Liver (tissue), 3 donors: Measurements from ENCODE around the gene CTXN3.

Experiments
- FOXA1 ChIP-seq: IDR thresholded peaks from 2 replicates; pipeline ENCODE4 v1.6.1; 2016; ENCODE audit warnings: antibody characterized with exemption
- RAD21 ChIP-seq, 2 donors: IDR thresholded peaks; 2 replicates each; pipeline ENCODE4 v1.6.1; 2016; ENCODE audit warnings: antibody characterized with exemption in 2 of 2, mild to moderate bottlenecking in 2 of 2
- TF ChIP-seq, protein P1 (sequence below): fragments of 150-350 bp; IDR thresholded peaks from 2 replicates; pipeline ENCODE4 v1.5.1; 2017; ENCODE audit warnings: improper control_type of control experiment, low read depth, low read length; ENCODE audit not compliant: missing input control
- TF ChIP-seq, protein P2 (sequence below): IDR thresholded peaks from 2 replicates; pipeline ENCODE4 v1.6.1; 2016; ENCODE audit warnings: antibody characterized with exemption
- donor health status: healthy.
- donor health status: healthy.

- TF ChIP-seq, protein P1, sequence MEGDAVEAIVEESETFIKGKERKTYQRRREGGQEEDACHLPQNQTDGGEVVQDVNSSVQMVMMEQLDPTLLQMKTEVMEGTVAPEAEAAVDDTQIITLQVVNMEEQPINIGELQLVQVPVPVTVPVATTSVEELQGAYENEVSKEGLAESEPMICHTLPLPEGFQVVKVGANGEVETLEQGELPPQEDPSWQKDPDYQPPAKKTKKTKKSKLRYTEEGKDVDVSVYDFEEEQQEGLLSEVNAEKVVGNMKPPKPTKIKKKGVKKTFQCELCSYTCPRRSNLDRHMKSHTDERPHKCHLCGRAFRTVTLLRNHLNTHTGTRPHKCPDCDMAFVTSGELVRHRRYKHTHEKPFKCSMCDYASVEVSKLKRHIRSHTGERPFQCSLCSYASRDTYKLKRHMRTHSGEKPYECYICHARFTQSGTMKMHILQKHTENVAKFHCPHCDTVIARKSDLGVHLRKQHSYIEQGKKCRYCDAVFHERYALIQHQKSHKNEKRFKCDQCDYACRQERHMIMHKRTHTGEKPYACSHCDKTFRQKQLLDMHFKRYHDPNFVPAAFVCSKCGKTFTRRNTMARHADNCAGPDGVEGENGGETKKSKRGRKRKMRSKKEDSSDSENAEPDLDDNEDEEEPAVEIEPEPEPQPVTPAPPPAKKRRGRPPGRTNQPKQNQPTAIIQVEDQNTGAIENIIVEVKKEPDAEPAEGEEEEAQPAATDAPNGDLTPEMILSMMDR = no peak
- TF ChIP-seq FOXA1 = no peak
- TF ChIP-seq, protein P2, sequence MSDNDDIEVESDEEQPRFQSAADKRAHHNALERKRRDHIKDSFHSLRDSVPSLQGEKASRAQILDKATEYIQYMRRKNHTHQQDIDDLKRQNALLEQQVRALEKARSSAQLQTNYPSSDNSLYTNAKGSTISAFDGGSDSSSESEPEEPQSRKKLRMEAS = no peak
- TF ChIP-seq RAD21 (IDR thresholded peaks at IDR 0.05) = no peak
These were observed 36.0 kb downstream of the CTXN3 start for GRCh38 chr5:127684726-127685467.
